ENCODE data around the gene ASCC3.
"Not testable (repeated sequence)": the region's sequence is repeated elsewhere in the genome, so short reads cannot be mapped to it uniquely, and the experiment has no call there.

Gene ASCC3

DNA sequence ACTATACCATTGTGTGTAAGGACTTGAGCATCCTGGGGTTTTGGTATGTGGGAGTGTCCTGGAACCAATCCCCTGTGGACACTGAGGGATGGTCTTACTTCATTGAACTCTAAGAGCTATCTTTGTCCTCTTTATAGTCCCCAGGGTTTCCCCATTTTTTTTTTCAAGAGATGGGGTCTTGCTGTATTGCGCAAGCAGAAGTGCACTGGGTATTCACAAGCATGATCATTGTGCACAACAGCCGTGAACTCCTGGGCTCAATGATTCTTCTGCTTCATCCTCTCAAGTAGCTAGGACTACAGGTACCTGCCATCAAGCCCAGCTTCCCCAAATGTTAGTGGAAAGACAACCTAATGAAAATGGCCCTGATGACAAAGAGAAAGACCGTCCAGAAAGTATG lies 2.2 kb upstream of the ASCC3 start:
- DNase-seq (ENCODE audit: low spot score) (no peak), FAIRE-seq (no peak)

DNA sequence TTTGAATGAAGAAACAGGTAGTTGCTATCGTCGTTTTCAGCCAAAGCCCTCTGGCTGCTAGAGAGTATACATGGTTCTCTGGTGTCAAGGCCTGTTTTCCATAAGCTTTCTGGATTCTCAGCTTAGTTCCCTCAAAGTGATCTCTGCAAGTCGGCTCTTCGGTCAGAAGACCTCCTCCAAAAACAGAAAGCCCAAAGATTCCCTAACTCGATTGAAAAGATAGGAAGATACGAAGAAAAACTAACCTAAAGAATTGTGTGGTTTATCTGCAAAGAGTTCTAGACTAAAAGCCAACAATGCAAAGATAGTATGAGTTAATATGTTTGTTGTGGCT lies 545 bp upstream of the ASCC3 start:
- no peak for FAIRE-seq
- no peak for DNase-seq (ENCODE audit: low spot score)

DNA sequence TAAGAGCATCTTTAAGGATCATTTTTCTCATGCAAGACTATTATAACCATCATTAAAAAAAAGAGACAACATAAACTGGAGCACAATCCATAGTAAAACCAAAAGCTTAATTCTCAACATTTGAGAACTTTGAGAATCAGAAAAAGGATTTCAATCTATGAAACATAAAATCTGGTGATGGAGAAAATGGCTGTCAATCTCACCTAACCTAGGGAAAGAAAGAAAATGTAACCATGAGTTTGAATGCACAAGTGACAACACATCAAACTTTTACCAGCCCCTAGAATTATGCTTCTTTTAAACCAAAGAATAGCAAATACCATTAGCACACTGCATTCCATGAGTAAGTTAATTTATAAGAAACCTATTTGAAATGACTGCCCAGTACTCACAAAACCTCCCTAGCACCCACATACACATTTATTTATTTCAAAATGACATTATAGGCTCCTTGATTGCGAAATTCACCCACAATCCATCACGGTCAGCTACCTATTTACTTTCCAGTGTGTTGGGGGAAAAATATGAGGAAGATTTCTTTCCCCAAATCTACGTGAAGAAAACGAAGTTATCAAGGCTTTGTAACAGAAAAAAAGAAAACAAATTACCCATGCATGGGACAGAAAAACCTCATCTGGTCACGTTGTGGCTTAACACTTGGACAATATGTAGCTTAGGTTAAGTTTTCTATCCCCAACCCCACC lies 828 bp downstream of the ASCC3 start:
- DNase-seq (ENCODE audit: low spot score), result no peak
- no peak for FAIRE-seq

DNA sequence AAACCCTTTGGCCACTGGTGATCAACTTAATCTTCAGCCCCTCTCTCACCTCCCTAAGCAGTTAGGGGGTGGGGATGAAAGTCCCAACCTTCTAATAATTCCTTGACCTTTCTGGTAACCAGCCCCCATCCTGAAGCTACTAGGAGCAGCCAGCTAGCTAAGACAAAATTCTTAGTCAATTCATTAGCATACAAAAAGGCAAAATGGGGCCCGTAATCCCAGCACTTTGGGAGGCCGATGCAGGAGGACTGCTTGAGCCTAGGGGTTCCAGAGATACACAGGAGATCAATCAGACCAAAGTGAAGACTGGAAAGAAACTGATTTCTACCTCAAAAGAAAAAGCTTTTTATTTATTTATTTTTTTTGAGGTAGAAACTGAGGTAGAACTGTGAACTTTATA lies 1.8 kb downstream of the ASCC3 start:
- DNase-seq (ENCODE audit: low spot score) (no peak), FAIRE-seq (no peak)

DNA sequence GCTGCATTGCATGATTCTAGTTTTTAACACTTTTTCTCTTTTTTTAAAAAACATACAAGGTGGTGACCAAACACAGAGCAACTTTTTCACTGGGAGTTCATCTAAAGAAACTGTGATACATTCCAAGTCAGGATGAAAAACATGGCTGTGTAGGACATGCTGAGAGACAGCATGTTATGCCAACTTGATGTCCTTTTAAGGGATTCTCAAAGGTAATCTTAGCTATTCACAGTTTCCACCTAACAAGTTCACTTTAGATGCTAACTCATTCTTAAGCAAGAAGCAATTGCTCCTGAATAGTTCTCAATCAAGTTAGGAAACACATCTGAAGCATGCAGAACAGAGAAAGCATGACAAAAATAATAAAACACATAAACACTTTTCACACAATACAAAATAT lies 3.3 kb downstream of the ASCC3 start:
- DNase-seq (ENCODE audit: low spot score) (no peak), FAIRE-seq (no peak)

DNA sequence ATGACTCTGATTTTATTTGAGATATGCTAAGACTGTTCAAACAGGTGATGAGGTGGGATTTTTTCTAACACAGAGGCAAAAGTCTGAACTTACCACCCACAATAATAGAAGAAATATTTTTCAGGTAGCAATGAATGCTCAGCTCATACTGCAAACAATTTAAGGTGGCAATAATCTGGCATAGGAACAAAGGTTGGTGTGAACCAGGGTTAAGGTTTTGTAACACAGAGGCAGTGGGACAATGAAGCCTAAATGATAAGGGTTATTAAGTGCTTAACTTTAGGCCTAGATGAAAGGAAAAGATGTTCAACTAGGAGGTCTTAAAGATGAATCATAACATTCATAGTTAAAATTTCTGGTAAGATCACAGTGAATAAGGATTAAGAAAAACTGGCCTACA lies 4.9 kb downstream of the ASCC3 start:
- no peak for DNase-seq (ENCODE audit: low spot score)
- FAIRE-seq, result no peak

DNA sequence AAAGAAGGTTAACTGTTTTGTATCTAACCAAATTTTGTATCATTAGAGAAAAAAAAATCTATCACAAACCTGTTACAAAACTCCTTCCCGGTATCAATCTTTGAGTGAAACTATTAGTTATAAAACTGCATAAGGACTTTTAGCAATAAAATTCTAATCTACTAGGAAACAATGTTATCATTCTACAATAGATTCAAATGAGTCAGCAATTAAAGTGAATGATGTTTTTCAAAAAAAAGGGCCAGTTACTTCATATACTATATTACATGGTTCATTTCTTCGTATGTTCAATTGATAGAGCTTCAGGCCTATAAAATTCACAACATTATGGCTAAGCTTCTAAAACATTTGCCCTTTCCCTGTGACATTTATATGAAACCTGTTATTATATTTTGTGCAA lies 15.6 kb downstream of the ASCC3 start:
- no peak for FAIRE-seq
- no peak for DNase-seq (ENCODE audit: low spot score)

DNA sequence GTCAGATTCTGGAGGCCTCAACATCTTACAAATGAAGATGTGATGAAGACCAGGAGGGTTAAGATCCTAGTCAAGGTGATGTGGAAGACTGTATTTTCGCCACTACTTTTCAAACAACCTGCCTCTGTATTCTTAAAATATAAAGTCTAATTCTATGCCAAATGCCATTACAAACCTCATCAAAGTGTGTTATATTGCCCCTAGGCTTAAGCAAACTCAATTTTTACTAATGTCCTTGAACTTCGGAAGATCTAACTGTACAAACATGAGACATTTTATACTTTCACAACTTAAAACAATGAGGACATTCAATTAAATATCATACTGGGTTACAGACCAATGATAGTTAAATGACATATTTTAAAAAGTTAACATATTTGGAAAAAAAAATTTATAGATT lies 19.1 kb downstream of the ASCC3 start:
- FAIRE-seq (no peak), DNase-seq (ENCODE audit: low spot score) (no peak)

DNA sequence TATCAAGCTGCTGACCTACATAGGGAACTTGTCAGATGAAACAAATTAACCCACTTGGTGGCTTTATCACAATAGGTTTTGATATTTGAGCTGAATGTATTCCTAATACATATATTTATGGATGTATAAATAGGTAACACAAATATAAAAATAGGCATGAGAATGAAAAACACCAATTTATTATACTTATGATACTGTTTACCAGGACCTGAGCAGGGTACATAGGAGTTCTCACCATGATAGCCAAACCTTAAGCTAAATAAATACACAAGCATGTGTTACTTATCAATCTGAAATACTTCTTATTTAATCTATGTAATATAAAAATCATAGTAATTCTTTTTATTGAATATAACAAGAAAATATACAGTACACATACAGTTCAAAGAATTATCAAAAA lies 25.0 kb downstream of the ASCC3 start:
- DNase-seq (ENCODE audit: low spot score), result no peak
- no peak for FAIRE-seq

DNA sequence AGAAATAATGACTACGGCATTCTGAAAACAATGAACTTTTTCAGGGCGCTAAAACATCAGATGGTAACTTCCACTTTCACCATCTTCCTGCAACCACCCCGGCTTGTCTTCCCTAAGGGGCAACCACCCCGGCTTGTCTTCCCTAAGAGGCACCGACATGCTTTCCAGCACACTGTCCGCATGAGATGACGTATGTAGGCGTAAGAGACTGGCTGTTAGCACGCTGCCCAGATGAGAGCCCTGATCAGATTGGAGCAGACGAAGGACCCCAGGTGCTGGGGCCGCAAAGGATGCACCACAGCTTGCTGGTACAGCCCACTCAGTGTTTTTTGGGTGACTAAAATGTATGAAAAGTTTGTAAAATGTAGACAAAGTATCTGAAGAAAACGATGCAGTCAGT lies 29.3 kb downstream of the ASCC3 start:
- FAIRE-seq (no peak), DNase-seq (ENCODE audit: low spot score) (no peak)

DNA sequence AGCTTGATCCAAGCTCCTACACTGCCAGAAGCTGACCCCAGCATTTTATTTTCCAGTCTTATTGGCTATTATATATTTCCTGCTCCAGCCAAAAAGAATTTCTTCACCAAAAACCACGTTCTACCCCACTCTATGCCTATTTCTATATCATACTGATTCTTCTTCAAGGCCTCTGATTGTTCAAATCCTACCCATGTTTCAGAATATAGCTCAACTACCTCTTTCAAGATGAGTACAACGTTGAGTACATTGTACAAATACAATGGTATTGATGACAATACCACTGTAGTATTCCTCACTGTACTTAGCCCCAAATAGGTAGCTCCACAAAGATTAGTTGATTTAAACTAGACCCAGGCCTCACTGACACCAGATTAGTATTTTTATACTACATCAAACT lies 31.0 kb downstream of the ASCC3 start:
- DNase-seq (ENCODE audit: low spot score), result no peak
- FAIRE-seq, result no peak

DNA sequence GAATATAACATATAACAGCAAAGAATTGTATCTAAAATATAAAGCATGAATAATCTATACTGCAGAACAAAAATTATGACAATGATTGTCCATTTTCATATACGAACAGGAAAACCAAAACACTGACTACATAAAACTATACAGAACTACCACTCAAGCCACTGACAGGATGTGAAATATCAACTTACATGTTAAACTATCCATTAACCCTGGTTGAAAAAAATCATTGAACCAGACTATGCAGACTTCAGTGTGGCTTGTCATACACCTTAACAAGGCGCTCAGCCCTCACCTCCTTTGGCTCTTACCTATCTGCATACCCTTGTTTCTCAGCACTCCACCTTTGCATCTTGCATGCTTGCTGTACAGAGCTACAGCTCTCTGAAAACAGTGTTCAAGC lies 34.9 kb downstream of the ASCC3 start:
- FAIRE-seq (no peak), DNase-seq (ENCODE audit: low spot score) (no peak)

DNA sequence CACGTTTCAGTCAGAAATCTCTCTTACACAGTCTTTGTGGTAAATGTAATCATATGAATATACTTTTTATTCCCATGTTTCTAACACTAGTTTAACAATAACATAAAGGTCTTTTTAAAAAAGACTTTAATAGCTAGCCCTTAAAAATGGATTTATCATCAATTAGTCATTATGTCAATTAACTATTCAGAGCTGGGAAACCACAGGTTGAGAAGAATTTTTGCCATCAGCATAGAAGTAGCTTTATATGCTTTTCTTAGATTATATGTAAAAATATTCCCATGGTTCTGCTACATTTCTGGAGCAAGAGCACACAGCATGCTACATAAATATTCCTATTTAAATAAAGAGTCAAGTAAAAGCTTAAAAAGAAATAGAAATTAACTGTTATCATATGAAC lies 35.5 kb downstream of the ASCC3 start:
- DNase-seq (ENCODE audit: low spot score) (no peak), FAIRE-seq (no peak)

DNA sequence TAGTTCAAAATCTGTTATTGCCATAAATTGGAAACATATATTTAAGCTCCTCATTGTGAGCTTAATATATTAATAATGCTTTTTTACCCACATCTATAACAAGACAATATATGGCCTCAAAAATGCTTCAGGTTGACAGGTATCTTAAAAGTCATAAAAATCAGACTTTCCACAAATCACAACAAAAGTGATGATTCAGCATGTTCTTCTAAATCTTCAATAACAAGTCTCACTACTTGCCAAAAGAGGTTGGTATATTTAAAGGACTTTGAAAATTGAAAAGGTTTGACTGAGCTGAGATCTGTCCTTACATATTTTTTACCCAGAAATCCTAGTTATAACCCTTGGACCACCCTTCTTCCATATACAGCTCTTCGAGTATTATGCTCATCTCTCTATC lies 41.7 kb downstream of the ASCC3 start:
- FAIRE-seq (no peak), DNase-seq (ENCODE audit: low spot score) (no peak)

DNA sequence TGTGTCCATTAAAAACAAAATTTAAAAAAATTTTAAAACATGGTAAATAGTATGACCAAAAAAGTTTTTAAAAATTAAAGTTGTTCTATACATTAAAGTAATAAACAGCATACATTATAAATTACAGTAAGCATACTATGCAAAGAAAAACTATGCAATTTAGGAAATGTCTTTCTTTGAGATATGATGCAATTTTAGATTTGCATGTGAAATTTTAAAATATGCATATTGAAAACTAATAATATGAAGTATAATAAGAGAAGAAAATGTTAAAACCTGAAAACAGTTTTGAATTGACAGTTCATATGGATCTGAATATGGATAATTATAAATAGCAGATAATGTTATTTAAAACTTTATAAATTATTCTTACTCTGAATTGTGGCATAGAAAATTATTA lies 43.1 kb downstream of the ASCC3 start:
- FAIRE-seq (no peak), DNase-seq (ENCODE audit: low spot score) (no peak)

DNA sequence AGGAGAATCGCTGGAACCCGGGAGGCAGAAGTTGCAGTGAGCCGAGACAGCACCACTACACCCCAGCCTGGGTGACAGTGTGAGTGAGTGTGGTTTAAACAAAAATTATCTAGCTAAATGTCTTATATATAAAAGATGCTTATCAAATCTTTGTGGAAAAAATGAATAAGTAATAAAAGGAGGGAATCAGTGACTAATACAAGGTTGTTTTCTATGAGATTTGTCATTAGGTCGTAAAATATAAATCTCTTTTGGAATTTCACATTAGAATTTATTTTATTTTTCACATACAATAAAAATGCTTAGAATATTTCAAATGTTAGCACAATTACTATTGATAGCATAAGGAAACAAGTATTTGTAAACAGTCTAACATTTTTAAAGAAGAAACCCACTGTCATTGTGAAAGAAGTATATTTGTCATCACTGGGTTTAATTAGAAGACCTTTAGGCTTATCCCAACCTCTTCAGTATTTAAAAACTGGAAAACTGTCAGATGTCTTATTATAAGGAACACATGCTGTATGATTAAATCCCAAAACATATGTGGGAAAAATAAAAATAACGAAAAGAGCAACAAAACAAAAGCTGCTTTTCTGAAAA lies 47.1 kb downstream of the ASCC3 start:
- DNase-seq (ENCODE audit: low spot score), result no peak
- FAIRE-seq, result no peak

DNA sequence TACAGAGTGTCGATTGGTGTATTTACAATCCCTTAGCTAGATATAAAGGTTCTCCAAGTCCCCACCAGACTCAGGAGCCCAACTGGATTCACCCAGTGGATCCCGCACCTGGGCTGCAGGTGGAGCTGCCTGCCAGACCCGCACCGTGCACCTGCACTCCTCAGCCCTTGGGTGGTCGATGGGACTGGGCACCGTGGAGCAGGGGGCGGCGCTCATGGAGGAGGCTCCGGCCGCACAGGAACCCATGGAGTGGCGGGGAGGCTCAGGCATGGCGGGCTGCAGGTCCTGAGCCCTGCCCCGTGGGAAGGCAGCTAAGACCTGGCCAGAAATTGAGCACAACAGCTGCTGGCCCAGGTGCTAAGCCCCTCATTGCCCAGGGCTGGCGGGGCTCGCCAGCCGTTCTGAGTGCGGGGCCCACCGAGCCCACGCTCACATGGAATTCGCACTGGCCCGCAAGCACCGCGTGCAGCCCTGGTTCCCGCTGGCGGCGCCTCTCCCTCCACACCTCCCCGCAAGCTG lies 52.0 kb downstream of the ASCC3 start:
- FAIRE-seq, result not testable (repeated sequence)

DNA sequence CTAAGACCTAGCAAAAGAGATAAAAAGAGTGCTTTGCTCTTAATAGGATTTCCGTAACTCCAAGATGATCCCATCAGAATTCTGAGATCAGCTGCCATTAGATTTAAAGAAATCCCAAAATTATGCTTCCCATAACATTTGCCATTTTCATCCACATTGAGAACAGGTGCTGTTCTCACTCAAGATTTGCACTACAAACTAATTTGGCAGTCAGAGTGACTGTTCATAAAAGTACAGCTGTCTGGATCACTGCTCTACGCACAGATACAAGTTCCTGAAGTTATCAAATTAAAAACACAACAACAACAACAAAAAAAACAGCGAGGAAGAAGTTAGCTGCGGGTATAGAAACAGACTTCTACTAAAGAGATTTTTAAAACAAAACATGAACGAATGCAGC lies 58.1 kb downstream of the ASCC3 start:
- FAIRE-seq (no peak), DNase-seq (ENCODE audit: low spot score) (no peak)

More for the DNA sequence above, 52.0 kb downstream of the ASCC3 start:
- not testable (repeated sequence) for DNase-seq (ENCODE audit: low spot score)

DNA sequence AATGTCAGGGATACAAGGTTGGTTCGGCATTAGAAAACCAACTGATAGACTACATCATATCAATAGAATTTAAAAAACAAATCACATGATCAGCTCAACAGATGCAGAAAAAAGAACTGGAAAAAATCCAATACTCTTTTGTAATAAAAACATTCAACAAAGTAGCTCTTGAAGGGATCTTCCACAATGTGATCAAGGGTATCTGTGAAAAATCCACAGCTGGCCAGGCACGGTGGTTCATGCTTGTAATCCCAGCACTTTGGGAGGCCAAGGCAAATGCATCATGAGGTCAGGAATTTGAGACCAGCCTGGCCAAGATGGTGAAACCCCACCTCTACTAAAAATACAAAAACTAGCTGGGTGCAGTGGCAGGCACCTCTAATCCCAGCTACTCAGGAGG lies 63.1 kb downstream of the ASCC3 start:
- no peak for FAIRE-seq
- no peak for DNase-seq (ENCODE audit: low spot score)

DNA sequence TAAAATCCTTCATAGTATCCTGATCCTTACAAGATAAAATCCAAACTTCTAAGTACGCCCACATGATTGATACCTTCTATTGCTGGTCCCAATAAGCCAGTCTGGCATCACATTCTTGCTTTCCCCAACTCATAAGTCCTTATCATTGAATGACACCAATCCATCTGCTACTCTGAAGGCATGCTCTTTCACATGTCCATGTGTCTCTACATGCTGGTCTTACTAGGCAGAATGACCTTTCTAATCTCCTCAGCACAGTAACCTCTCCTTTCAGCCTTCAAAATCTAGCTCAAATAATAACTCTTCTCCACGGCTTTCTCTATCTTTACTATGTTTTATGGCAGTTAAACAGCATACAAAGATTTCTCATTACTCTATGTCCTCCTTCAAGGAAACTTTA lies 71.1 kb downstream of the ASCC3 start:
- FAIRE-seq, result no peak
- DNase-seq (ENCODE audit: low spot score), result no peak

DNA sequence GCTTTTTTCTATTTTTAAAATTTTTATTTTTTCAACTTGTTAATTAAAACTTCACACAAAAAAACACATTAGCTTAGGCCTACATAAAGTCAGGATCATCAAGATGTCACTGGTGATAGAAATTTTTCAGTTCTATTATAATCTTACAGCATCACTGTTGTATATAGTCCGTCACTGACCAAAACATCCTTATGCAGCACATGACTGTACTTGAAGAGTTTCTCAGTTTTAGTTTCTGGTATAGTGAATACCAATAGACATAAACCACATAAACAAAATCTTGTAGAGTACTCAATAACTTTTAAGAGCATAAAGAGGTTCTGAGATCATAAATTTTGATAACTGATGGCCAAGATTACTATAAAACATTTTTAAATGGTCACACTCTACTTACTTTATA lies 71.8 kb downstream of the ASCC3 start:
- FAIRE-seq, result no peak

DNA sequence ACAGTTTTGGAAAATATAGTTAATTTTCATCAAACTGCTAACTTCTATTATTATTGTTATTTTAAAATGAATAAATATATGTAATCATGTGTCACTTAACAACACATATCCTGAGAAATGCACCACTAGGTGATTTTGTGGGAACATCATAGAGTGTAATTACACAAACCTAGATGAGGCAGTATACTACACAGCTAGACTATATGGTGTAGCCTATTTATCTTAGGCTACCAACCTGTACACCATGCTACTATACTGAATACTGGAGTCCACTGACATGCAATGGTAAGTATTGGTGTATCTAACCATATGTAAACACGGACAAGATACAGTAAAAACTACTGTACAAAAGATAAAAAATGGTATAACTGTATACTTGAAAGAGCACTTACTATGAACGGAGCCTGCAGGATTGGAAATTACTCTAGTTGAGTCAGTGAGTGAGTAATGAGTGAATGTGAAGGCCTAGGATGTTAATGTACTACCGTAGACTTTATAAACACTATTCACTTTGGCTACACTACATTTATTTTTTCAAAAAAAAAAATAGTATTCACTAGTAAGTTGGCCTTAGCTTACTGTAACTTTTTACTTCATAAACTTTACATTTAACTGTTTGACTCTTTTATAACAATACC lies 72.4 kb downstream of the ASCC3 start:
- DNase-seq (ENCODE audit: low spot score) (no peak), FAIRE-seq (no peak)

More for the DNA sequence above, 71.8 kb downstream of the ASCC3 start:
- DNase-seq (ENCODE audit: low spot score), result no peak

DNA sequence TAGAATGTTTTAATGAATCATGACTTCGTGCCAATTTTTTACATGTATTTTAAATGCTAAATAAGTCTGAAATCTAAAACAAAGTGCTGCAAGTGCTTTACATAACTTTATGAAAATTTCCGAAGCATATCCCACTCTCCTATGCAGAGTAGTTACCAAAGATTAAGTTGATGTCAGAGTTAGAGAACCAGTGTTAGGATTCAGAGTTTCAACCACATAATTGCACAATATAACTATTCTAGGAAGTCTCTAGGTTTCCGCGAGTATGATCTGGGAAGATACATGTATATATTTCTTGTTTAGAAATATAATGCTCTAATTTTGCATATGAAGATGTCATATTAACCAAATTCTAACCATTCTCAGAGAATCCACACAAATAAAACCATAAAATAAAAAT lies 74.8 kb downstream of the ASCC3 start:
- DNase-seq (ENCODE audit: low spot score) (no peak), FAIRE-seq (no peak)
